ENCODE results near the gene MOK.

Gene MOK

DNA sequence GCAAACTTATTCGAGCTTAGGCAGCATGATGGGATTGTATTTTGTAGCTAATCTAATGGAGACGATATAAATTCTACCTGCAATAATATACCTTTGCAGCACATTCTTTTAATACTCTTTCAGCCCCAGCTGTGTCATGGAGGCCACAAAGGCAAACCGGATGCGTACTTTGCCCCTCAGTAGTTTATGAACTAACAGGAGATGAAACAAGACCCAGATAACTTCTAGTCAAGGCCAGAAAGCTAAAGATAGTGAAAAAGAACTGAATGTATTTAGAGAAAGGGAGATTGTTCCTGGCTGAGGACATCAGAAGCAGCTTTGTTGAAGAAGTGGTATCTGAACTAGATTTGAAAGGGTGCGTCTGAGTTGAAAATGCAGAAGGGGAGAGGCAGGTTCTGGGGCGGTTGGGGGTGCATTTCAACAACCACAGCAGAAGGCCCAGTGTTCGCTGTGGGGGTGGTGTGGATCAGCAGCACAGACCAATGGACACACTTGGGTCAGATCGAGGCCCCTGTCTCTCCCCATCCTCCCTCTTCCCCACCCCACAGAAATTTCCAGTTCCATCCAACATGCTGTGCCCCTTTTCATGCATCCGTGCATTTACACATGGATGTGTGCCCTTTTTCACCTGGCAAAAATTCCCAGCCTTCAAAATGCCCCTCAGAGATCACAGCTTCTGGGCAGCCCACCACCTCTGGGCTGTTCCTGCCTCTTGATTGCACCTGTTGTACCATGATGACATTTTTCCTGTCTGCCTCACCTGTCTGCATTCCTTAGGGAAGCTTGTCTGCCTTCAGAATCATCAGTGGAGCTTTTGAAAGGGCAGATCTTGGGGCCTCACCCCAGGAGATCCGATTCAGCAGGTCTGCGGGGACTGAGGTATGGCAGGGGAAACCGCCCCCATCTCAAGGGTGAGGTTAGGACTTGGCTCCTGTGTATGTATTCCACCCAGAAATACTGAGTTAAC is 16.8 kb upstream of the MOK start:
- no peak for DNase-seq

DNA sequence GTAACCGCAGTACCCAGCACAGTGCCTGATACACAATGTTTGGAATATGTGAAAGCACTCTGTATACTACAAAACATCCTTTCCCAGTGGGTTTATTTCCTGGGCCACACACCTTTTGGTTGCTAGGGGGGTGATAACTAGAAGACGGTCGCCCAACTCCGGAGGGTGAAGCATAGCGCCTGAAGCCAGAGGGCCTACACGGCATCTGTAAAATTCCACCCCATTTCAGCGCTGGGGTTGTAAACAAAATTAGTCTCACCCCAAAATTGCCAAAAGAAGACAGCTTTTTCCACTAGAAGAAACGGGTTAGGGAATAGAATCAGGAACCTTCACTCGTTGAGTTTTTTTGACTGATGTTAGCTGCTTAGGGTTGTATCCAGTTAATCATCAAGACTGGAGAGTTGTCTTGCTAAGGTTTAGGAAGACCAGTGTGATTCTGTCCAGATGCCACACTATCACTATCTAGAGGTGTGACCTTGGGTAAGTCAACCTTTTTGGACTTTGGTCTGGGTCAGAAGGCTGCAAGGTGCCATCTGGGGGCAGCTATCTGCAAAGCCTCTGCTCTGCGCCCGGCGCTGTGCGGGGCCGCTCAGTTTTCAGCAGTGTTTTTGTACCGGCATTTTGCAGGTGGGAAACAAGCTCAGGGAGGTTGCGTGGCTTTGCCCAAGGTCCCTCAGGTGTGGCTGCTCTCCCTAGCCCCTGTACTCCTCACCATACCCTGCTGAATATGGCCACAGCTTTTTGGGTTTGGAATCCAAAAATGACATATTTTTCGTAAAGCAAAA is 15.9 kb upstream of the MOK start:
- DNase-seq = no peak

- peak; percentile 67 for DNase-seq
Observed at GRCh38 chr14:102320033-102320660, 15.2 kb upstream of the MOK start.

DNA sequence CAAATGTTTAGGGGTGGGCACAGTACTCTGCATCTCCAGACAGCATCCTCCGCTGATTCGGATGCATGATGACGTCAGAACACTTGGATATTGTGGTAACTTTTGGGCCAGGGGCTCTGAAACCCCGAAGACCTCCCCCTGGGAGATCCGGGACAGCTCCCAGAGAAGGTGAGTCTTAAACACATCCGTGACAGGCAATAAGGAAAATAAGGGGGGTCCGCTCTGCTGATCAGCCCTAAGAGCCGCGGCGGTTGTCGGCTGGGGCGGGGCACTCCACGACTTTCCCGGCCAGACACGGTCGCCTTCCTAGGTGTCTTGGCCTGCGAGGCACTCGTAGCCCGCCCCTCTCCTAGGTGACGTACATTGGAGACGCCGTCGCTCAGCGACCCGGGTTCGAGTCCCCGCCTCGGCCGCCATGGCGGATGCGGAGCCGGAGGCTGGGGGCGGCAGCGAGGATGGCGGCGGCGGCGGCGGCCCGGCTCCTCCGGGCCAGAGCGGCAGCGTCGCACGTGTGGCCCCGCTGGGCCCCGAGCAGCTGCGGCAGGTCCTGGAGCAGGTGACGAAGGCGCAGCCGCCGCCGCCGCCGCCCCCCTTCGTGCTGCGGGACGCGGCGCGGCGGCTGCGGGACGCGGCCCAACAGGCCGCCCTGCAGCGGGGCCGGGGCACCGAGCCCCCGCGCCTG is 14.5 kb upstream of the MOK start, which contains the start of gene ZNF839:
TSS of gene ZNF839 (plus strand) at position 396 of the 682 bp plus-strand sequence. CDS start at position 416, 20 bp downstream.
- peak; percentile 95 for DNase-seq

DNA sequence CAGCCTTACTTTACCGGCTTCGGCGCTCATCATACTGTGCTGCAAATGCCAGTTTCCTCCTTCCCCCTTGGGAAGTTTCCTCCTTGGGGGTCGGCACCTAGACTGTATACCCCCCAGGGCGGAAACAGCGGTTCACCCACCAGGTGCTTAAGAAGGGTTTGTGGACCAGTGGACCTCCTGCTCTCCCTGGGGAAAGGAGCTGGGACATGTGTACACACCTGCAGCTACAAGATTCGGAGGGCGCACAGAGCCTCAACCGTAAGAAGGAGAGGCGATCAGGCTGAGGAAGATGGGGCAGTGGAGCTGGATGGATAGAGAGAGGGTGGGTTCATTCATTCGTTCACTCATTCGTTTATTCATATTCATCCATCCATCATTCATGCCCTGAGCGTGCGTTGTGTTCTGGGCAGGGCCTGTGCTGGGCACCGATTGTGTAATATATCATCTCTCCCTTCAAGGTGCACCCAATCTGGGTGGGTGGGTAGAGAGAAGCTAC is 13.9 kb upstream of the MOK start:
- DNase-seq = no peak

GRCh38 chr14:102317564-102318248 is 12.7 kb upstream of the MOK start:
- DNase-seq = peak; percentile 83

- DNase-seq = peak; percentile 95
Observed at GRCh38 chr14:102316743-102317563, 12.0 kb upstream of the MOK start.

DNA sequence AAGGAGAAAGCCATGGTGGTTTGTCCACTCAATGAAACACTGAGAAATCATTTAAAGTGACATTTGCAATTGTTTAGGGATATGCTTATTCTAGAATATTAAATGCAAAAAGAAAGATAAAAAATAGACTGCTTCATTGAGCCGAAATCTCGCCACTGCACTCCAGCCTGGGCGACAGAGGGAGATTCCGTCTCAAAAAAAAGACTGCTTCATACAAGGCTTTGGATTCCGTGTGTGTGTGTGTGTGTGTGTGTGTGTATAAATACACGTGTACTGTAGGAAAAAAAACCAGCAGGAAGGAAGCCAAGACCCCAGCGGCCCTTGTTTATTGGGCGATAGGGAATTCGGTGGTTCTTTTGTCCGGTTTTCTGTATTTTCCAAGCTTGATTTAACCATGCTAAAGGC is 11.4 kb upstream of the MOK start:
- DNase-seq = peak; percentile 67

- DNase-seq = no peak
Observed at GRCh38 chr14:102315121-102315520, 10.2 kb upstream of the MOK start.

- DNase-seq = peak; percentile 92
Observed at GRCh38 chr14:102314242-102315011, 9.5 kb upstream of the MOK start.

GRCh38 chr14:102303664-102304063 is 1.3 kb downstream of the MOK start:
- DNase-seq = no peak

DNA sequence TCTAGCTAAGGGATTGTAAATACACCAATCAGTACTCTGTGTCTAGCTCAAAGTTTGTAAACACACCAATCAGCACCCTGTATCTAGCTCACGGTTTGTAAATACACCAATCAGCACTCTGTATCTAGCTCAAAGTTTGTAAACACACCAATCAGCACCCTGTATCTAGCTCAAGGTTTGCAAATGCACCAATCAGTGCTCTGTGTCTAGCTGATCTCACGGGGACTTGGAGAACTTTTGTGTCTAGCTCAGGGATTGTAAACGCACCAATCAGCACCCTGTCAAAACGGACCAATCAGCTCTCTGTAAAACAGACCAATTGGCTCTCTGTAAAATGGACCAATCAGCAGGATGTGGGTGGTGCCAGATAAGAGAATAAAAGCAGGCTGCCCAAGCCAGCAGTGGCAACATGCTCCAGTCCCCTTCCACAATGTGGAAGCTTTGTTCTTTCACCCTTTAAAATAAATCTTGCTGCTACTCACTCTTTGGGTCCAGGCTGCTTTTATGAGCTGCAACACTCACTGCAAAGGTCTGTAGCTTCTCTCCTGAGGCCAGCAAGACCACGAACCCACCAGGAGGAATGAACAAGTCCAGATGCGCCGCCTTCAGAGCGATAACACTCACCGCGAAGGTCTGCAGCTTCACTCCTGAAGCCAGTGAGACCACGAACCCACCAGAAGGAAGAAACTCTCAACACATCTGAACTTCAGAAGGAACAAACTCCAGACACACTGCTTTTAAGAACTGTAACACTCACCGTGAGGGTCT is 6.5 kb downstream of the MOK start:
- DNase-seq = peak; percentile 57

- no peak for DNase-seq
Observed at GRCh38 chr14:102297436-102298170, 7.4 kb downstream of the MOK start.

- peak; percentile 28 for DNase-seq
Observed at GRCh38 chr14:102295270-102295669, 9.7 kb downstream of the MOK start.

GRCh38 chr14:102293781-102294180 is 11.2 kb downstream of the MOK start:
- no peak for DNase-seq

DNA sequence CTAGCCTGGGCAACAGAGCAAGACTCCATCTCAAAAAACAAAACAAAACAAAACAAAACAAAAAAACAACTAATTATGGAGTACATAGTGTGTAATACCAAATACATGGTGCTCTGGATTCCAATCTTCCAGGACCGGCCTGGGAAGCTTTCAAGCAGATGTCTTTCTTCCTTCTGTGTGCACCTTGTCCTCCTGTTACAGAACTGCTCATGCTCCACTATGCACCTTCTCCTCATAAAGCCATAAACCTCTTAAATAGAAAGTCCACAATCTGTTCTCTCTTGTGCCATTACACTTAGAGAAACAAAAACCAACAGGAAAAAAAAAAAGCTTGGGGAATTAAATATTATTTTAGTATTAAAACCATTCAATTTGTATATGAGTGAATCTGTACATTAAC is 12.5 kb downstream of the MOK start:
- DNase-seq = no peak

DNA sequence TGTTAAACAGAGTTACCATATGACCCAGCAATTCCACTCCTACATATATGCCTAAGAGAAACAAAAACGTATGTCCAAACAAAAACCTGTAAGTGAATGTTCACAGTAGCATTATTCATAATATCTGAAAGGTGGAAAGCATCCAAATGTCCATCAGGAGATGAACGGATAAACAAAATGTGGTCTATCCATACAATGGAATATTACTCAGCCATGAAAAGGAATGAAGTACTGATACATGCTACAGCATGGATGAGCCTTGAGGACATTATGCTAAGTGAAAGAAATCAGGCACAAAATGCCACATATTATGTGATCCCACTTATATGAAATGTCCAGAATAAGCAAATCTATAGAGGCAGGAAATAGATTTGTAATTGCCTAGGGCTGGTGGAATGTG is 16.8 kb downstream of the MOK start:
- DNase-seq = no peak

GRCh38 chr14:102285106-102285505 is 19.9 kb downstream of the MOK start:
- no peak for DNase-seq
